ENCODE results near the gene NPY1R. TPM values are rescaled to one million over a fixed set of nuclear protein-coding genes. Genes with fewer than 3 reads are reported as not detected.

The NPY1R gene
- total and polyA plus RNA-seq, 2 donors from 2014 or later = 19.2 to 32.9 TPM

- Histone ChIP-seq H3K9me3 (ENCODE audit: control insufficient read depth in 2 of 3, insufficient read depth in 1 of 3, low read length in 3 of 3) (no peaks in the 10 kb centered on the region), H3K9ac (ENCODE audit: low read length in 3 of 3) (peak within 1 kb of the TSS in 1 of 3 donors; percentile 55), H3K27ac (ENCODE audit: low read depth in 2 of 2, low read length in 2 of 2) (peak within 1 kb of the TSS; percentile 58 to 76), H3K27me3 (ENCODE audit: control insufficient read depth, insufficient read depth, low read length) (peaks cover 31% of the 10 kb centered on the region), H3K4me1 (ENCODE audit: control insufficient read depth in 2 of 3, insufficient read depth in 2 of 3, low read depth in 1 of 3, low read length in 3 of 3) (no peaks in the 10 kb centered on the region), H3K4me3 (ENCODE audit: low read length in 3 of 3) (peak within 1 kb of the TSS; percentile 37 to 76 (median 70)), H3K36me3 (ENCODE audit: control insufficient read depth in 2 of 3, insufficient read depth in 3 of 3, low read length in 3 of 3) (no peaks in the 10 kb centered on the region)
- intact Hi-C loops (cut with DNase I) = no loop called here
- FAIRE-seq (no peak), DNase-seq (peak; percentile 16 to 82 (median 30))
- TF ChIP-seq CTCF (IDR thresholded peaks at IDR 0.05; ENCODE audit: borderline replicate concordance, extremely low read depth, insufficient read depth) = no peak
Observed at GRCh38 chr4:163343604-163344146, 11.3 kb upstream of the NPY1R start, which contains the start of gene NPY5R. TSS of gene NPY5R (plus strand) at chr4:163343892. CDS start at chr4:163350274, 6,382 bp downstream.

GRCh38 chr4:163335384-163335783 is 3.0 kb upstream of the NPY1R start:
- no peaks in the 10 kb centered on the region for H3K9me3 ChIP-seq (ENCODE audit: control insufficient read depth in 2 of 3, insufficient read depth in 1 of 3, low read length in 3 of 3)
- intact Hi-C loops (cut with DNase I) = no loop called here
- no peak for TF ChIP-seq CTCF (IDR thresholded peaks at IDR 0.05; ENCODE audit: borderline replicate concordance, extremely low read depth, insufficient read depth)
- H3K9ac ChIP-seq (ENCODE audit: low read length in 3 of 3) = no peak overlapping the region
- H3K36me3 ChIP-seq (ENCODE audit: control insufficient read depth in 2 of 3, insufficient read depth in 3 of 3, low read length in 3 of 3) = no peaks in the 10 kb centered on the region
- H3K4me1 ChIP-seq (ENCODE audit: control insufficient read depth in 2 of 3, insufficient read depth in 2 of 3, low read depth in 1 of 3, low read length in 3 of 3) = no peaks in the 10 kb centered on the region
- DNase-seq = no peak
- H3K27me3 ChIP-seq (ENCODE audit: control insufficient read depth, insufficient read depth, low read length) = peaks cover 9% of the 10 kb centered on the region
- FAIRE-seq = no peak
- no peak overlapping the region for H3K4me3 ChIP-seq (ENCODE audit: low read length in 3 of 3)
- H3K27ac ChIP-seq (ENCODE audit: low read depth in 2 of 2, low read length in 2 of 2) = no peak overlapping the region

- H3K36me3 ChIP-seq (ENCODE audit: control insufficient read depth in 2 of 3, insufficient read depth in 3 of 3, low read length in 3 of 3) = no peaks in the 10 kb centered on the region
- peaks cover 8% of the 10 kb centered on the region for H3K27me3 ChIP-seq (ENCODE audit: control insufficient read depth, insufficient read depth, low read length)
- intact Hi-C loops (cut with DNase I) = no loop called here
- H3K9me3 ChIP-seq (ENCODE audit: control insufficient read depth in 2 of 3, insufficient read depth in 1 of 3, low read length in 3 of 3) = no peaks in the 10 kb centered on the region
- H3K4me3 ChIP-seq (ENCODE audit: low read length in 3 of 3) = peak overlapping the region; percentile 72 to 93 (median 92)
- no peaks in the 10 kb centered on the region for H3K4me1 ChIP-seq (ENCODE audit: control insufficient read depth in 2 of 3, insufficient read depth in 2 of 3, low read depth in 1 of 3, low read length in 3 of 3)
- DNase-seq (peak; percentile 53 to 82 (median 56)), FAIRE-seq (no peak)
- H3K27ac ChIP-seq (ENCODE audit: low read depth in 2 of 2, low read length in 2 of 2) = peak overlapping the region; percentile 62 to 69
- peak overlapping the region; percentile 54 to 83 (median 67) for H3K9ac ChIP-seq (ENCODE audit: low read length in 3 of 3)
- no peak for TF ChIP-seq CTCF (IDR thresholded peaks at IDR 0.05; ENCODE audit: borderline replicate concordance, extremely low read depth, insufficient read depth)
Observed at GRCh38 chr4:163331629-163332376, 593 bp downstream of the NPY1R start.

Data from kidney (tissue), 14 donors.